Fibroblast of gingiva (primary cell): ENCODE results near the gene DCST2.

Experiments
- DNase-seq: peaks from one replicate; pipeline ENCODE4 v3.0.0-alpha.2; 2011; ENCODE audit warnings: low read depth

The DCST2 gene

DNA sequence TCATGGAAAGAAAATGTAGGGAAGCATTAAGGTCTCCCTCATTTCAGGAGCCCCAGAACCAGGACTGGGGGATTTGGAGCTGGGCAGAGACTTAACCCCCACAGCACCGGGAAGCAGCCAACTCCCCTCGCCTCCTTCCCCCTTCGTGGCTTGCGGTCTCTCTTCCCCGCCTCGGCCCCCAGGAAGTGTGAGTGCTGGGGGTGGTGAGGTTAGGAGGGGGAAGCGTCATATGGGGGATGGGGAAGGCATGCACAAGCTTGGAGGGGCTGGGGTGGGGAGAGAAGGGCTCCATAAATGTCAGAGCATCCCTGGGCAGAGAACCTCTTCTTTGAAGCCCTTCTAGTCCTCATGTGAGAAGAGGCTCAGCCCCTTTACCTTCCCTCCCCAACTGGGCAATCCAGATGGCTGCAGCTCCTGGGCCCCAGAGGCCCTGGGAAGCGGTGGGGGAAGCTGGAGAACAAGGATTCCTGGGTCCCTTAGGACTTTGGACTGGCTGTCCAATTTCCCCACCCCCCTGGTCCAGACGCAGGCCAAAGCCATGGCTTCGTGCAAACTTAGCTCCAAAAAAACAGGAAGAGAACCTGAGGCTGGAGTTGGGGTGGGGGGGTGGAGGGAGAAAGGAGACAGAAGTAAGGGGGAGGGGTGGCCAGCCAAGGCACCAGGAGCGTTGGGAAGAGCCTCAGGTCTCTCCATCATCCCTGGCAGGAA, 23.2 kb downstream of the DCST2 start:
- no peak for DNase-seq

GRCh38 chr1:155009742-155010141, 23.8 kb downstream of the DCST2 start:
- DNase-seq = no peak

GRCh38 chr1:155009221-155009711, 24.3 kb downstream of the DCST2 start:
- no peak for DNase-seq

DNA sequence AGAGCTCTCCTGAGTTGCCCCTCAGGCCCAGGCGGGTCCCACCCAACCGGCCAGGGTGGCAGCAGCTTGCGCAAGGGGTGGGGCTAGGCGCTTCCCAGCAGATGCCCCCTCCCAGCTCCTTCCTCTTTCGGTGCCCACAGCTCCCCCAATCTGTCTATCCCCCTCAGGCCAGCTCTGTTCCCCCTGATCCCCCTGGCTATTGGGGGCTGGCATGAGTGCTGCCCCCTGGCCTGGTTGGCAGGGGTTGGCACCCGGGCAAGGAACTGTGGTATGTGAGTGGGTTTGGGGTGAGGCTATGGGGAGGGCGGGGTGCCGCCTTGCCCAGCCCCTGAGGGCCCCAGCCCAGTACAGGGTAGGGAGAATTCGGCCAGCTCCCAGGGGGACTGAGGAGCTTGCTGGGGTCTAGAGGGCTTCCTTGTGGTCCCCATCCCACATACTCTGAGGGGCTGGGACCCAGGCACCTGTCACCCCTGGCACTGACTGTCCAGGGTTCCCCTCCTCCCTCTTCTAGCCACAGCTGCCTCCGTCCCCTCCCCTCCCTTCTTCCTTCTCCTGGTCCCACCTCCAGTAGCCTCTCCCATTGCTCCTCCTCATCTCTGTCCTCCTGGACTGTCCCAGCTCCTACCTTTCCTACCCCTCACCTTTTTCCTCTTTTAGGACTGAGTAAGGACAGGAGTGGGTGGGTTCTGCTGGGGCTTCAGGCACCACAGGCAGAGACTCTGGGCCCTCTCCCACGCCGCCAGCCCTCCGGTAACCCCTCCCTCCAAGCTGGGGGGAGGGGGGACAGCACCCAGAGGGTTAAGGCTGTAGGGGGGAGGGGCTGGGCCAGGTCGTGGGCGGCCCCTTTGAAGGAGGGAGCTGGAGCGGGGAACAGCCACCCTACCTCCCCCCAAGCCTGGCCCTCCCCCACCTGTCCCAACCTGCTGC, 25.3 kb downstream of the DCST2 start:
- DNase-seq = no peak

DNA sequence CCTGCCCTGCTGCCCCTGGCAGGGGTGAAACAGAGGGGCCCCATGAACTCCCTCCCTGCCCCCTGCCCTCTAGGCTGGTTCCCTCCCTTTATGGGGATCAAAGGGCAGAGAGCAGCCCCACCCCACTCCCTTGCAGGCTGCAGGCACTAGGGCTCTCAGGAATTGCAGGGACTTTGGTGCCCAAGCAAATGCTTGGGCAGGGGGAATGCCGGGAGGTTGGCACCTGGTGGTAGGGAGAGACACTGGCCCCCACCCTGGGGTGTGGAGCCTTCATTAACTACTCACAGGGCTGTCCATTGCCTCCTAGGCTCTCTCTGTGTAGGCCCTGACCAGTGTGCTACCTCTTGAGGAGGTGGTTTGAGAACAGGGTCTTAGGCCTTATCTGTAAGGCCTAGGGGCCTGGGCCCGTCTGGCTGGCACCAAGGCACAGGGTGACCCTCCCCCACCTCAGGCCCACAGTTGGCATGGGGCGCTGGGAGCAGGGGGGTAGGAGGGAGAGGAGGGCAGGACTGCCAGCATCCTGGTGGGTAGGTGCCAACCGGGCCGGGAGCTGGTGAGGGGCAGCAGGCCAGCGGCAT, 26.2 kb downstream of the DCST2 start:
- no peak for DNase-seq

DNA sequence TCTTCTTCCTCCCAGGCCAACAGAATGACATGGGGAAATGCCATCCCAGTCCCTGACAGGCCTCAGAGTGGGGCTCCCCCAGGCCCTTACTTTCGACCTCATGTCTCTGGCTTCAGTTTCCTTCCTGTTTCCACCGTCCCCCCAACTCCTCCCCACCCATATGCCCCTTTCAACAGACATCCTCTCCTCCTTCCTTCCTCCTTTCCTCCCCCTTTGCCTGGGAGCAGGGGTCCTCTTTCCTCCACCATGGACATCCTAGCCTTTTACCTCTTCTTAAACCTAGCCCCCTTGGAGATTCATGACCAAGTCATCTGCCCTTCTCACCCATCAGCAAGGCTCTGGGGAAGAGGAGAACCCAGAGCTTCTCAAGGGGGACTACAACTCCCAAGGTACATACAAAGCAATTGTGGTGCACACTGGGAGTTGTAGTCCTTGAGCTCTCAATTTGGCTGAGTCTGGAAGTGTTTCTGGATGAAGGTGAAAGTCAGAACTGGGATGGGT, 26.9 kb downstream of the DCST2 start:
- no peak for DNase-seq

DNA sequence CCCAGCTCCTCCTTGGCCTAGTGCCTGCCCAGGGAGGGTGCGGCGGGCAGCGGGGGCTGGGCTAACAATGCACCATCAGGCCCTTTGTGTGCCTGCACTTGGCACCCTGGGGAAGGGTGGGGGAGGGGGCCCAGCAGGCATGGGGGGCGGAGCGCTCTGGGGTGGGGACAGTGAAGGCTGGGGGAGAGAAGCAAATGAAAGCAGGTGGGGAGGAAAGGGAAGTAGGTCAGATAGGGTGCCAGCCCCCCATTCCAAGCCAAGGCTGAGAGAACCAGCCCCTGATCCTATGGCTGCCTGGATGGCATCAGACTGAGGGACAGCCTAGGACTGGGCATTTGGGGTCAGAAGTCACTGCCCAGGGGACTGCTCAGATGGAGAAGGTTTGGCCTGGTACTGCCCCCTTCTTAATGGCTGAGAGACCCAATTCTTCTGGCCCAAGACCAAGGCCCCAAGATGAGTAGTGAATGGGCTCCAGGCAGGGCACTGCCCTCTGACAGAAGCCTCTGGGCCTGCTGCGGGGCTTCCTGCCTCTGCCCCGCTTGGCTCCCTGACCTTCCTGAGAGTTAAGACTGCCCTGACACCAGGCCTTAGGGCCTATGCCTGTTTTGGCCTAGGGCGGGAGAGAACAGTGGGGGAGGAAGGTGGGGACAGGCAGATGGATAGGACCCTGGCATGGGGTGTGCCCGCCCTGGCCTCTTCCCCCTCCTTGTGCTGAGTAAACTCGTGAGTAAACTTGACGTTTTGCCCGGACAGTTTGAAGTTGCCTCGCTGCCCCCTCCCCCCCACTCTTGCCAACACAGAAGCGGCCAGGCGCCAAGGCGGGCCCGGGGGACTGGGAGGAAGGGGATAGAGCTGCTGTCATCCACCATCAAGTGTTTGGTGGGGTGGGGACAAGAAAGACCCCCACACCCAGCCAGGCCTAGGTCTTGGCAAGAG, 28.2 kb downstream of the DCST2 start:
- peak; percentile 79 for DNase-seq

- DNase-seq = peak; percentile 36
Observed at GRCh38 chr1:155004352-155005075, 29.1 kb downstream of the DCST2 start.

DNA sequence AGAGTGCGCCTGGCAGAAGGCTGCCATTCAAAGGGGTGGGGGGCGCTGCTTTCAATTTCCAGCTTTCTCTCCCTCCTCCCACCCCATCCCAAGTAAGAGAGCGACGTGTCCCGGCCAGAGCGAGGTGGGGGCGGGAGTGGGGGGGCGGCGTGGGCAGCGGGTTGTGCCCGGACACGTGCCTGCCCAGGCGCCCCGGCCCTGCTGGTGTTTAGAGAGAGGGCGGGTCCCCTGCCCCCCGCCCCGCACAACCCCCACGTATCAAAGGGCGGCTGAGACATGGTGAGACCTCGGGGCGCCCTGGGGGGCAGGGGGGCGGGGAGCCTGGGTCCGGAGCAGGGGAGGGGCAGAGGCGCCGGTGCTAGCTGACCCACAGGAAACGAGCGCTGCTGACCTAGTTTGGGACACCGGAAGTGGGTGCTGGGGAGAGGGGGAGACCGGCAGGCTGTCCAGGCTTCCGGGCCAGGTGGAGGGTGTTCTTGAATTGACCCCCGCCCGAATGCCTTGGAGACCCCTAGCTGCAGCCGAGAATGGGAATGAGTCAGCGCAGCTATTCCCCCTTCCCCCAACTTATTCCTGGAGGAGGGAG, 29.7 kb downstream of the DCST2 start:
- DNase-seq = peak; percentile 69

DNA sequence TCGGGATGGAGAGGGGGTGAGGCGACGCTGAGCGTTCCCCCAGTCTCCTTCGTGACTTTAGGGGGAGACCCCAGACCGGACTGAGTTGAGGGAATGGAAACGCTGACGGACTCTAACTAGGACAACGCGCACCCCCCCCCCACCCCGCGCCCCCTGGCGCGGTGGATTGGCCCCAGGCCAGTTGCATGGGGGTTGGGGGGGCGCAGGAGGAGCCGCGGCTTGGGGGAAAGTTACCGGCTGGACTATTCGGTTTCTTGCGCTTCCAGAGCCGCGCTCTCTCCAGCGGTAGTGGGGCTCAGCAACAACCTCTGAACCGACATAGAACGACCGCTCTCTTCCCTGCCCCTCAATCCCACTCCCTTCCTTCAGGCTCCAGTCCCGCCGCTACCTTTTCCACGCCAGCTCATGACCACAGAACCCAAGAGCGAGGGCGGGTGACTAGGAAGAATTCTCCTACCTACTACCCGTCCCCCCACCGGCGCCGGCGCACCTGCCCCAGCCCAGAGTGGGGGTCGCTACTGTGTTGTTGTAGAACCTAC, 30.3 kb downstream of the DCST2 start:
- DNase-seq = no peak

GRCh38 chr1:155002464-155003226, 30.9 kb downstream of the DCST2 start, which contains the start of gene ZBTB7B:
TSS of gene ZBTB7B (plus strand) at chr1:155002802. CDS start at chr1:155014661, 11,859 bp downstream.
- peak; percentile 30 for DNase-seq

- DNase-seq = peak; percentile 99
Observed at GRCh38 chr1:155001675-155002463, 31.7 kb downstream of the DCST2 start.

DNA sequence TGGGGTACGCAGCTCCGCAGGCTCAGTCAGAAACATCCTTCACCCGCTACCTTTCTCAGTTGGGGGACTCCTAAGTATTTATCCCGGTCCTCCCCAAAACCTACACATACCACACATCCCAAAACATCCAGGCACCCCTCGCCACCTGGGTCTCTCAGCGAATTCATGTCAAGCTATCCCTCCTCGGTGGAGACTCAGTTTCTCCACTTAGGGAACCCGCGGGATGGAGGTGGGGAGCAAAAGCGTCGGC, 32.2 kb downstream of the DCST2 start:
- DNase-seq = no peak

- DNase-seq = peak; percentile 86
Observed at GRCh38 chr1:155000726-155001424, 32.7 kb downstream of the DCST2 start.

GRCh38 chr1:155000411-155000725, 33.2 kb downstream of the DCST2 start:
- no peak for DNase-seq

GRCh38 chr1:154999571-155000410, 33.8 kb downstream of the DCST2 start:
- no peak for DNase-seq
